ENCODE results near the gene GNG14.

GNG14 gene

DNA sequence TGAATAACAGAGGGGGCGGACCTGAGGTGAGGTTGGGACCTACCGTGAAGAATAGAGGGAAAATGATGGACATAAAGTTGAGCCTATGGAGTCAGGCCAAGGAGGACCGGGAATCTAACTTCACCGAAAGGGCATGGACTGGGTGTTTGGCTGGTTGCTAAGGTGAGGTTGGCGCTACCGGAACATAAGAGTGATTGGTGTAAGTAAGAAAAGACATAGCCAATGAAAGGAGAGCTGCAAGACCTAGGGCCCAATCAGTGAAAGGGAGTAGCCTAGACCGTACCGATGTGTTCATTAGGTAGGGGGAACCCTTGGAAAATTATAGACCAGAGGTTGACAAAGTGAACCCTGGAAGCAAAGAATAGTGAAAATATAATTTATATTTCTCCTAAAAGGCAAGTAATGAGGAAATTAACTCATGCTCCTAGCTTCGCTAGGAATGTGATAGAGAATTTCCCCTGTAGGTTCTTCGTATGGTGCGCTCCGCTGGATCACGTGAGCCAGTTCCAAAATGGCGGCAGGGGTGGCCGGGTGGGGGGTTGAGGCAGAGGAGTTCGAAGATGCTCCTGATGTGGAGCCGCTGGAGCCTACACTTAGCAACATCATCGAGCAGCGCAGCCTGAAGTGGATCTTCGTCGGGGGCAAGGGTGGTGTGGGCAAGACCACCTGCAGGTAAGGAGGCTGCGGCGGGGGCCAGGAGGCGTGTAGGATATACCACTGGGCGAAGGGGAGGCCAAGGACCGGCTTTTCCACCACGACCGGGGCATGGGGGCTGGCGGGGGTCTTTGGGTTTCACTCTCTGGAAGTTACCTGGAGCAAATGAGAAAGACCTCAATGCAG is 49.4 kb downstream of the GNG14 start, which contains the start of gene GET3:
GET3 (plus strand) TSS at position 503 of the 840 bp plus-strand sequence; CDS start at position 512, 9 bp downstream.
- TF ChIP-seq, protein P1, sequence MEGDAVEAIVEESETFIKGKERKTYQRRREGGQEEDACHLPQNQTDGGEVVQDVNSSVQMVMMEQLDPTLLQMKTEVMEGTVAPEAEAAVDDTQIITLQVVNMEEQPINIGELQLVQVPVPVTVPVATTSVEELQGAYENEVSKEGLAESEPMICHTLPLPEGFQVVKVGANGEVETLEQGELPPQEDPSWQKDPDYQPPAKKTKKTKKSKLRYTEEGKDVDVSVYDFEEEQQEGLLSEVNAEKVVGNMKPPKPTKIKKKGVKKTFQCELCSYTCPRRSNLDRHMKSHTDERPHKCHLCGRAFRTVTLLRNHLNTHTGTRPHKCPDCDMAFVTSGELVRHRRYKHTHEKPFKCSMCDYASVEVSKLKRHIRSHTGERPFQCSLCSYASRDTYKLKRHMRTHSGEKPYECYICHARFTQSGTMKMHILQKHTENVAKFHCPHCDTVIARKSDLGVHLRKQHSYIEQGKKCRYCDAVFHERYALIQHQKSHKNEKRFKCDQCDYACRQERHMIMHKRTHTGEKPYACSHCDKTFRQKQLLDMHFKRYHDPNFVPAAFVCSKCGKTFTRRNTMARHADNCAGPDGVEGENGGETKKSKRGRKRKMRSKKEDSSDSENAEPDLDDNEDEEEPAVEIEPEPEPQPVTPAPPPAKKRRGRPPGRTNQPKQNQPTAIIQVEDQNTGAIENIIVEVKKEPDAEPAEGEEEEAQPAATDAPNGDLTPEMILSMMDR (IDR thresholded peaks at IDR 0.05; ENCODE audit: insufficient read depth, low read depth, low read length, missing control alignments) = no peak
- peak within 1 kb of the TSS; percentile 97 for H3K4me3 ChIP-seq (ENCODE audit: low read length)
- DNase-seq (ENCODE audit: low read depth) = peak; percentile 100

DNA sequence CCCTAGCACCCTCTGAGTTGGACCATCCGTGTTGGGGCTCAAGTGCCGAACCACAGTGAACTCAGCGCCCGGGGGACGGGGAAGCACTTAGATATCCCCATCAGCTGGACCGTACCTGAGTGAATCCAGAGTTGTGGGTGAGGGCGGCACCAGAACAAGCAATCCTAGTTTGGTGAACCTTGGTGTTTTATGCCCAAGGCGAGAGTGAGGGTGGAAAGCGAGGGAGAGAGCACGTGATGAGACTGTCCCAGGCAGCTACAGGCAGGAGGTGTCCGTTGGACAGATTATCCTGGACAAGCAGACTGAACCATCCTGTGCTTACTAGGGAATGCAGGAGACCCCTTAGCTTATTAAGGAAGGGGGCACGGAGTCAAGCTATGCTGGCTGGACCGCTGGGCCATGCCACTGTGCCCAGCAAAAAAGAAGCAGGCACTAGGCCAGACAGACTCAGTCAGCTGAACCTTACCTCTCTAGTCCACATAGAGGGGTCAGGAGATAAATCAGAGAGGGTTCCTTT is 50.1 kb downstream of the GNG14 start:
- H3K4me3 ChIP-seq (ENCODE audit: low read length) = peak overlapping the region; percentile 97
- TF ChIP-seq, protein P1 (IDR thresholded peaks at IDR 0.05; ENCODE audit: insufficient read depth, low read depth, low read length, missing control alignments) = no peak
- DNase-seq (ENCODE audit: low read depth) = no peak
